Measurements from ENCODE around the gene SOCS4. TPM values are rescaled to one million over a fixed set of nuclear protein-coding genes. Genes with fewer than 3 reads are reported as not detected.
A peak's percentile ranks its signal among the peaks of the same experiment; 100 is the strongest.

Gene SOCS4
- total and polyA plus RNA-seq, 8 donors: 2.4 to 13.4 (median 5.7) TPM

GRCh38 chr14:55051165-55051422, 24.1 kb downstream of the SOCS4 start:
- DNase-seq (no peak), FAIRE-seq (no peak), ATAC-seq (no peak)
- intact Hi-C loops (cut with DNase I): no loop called here
- no peaks in the 10 kb centered on the region for H3K27me3 ChIP-seq
- H3K4me3 ChIP-seq: peak overlapping the region; percentile 29 to 98 (median 78)
- H3K36me3 ChIP-seq: no peaks in the 10 kb centered on the region
- WGBS, 2 donors: 0 to 1% methylated on average over 10 of the region's 10 CpGs
- peaks cover 0 to 23% (median 11%) of the 10 kb centered on the region in 3 donors for H3K4me1 ChIP-seq
- no peaks in the 10 kb centered on the region for H3K9me3 ChIP-seq
- peak overlapping the region; percentile 97 to 100 (median 99) for H3K27ac ChIP-seq
- no peak for TF ChIP-seq CTCF (IDR thresholded peaks at IDR 0.05)

GRCh38 chr14:55051423-55052268, 24.6 kb downstream of the SOCS4 start, which contains the start of gene MAPK1IP1L:
Gene MAPK1IP1L (plus strand): TSS chr14:55051647. CDS start chr14:55061684, 10,037 bp downstream.
- DNase-seq (peak; percentile 86 to 99 (median 95)), FAIRE-seq (no peak)
- intact Hi-C loops (cut with DNase I): no loop called here

GRCh38 chr14:55052269-55052930, 25.4 kb downstream of the SOCS4 start:
- no peaks in the 10 kb centered on the region for H3K27me3 ChIP-seq
- H3K4me1 ChIP-seq: peaks cover 0 to 23% (median 12%) of the 10 kb centered on the region in 3 donors
- H3K27ac ChIP-seq: peak overlapping the region; percentile 97 to 100 (median 99)
- no peaks in the 10 kb centered on the region for H3K36me3 ChIP-seq
- intact Hi-C loops (cut with DNase I): no loop called here
- WGBS, 2 donors: 5 to 6% methylated on average over 14 of the region's 14 CpGs
- no peak for FAIRE-seq
- no peak for ATAC-seq
- TF ChIP-seq CTCF (IDR thresholded peaks at IDR 0.05): no peak
- peak overlapping the region; percentile 65 to 98 (median 84) for H3K4me3 ChIP-seq
- no peaks in the 10 kb centered on the region for H3K9me3 ChIP-seq
- DNase-seq: no peak

More at GRCh38 chr14:55051423-55052268, 24.6 kb downstream of the SOCS4 start, which contains the start of gene MAPK1IP1L:
- WGBS, 2 donors: 0 to 1% methylated on average over 43 to 98 of the region's 98 CpGs
- Histone ChIP-seq H3K4me3 (peak within 1 kb of the TSS; percentile 65 to 98 (median 84)), H3K4me1 (peaks cover 0 to 23% (median 12%) of the 10 kb centered on the region in 3 donors), H3K36me3 (no peaks in the 10 kb centered on the region), H3K27me3 (no peaks in the 10 kb centered on the region), H3K9me3 (no peaks in the 10 kb centered on the region), H3K27ac (peak within 1 kb of the TSS; percentile 97 to 100 (median 99))
- peak; percentile 100 for TF ChIP-seq CTCF (IDR thresholded peaks at IDR 0.05)
- peak; percentile 96 to 100 (median 98) for ATAC-seq

GRCh38 chr14:55053018-55053417, 26.0 kb downstream of the SOCS4 start:
- Histone ChIP-seq H3K4me1 (peaks cover 0 to 23% (median 12%) of the 10 kb centered on the region in 3 donors), H3K36me3 (no peaks in the 10 kb centered on the region), H3K27ac (peak overlapping the region in 3 of 4 donors; percentile 99 to 100 (median 99)), H3K27me3 (no peaks in the 10 kb centered on the region), H3K4me3 (peak overlapping the region in 2 of 4 donors; percentile 90 to 98), H3K9me3 (no peaks in the 10 kb centered on the region)
- TF ChIP-seq CTCF (IDR thresholded peaks at IDR 0.05): no peak
- intact Hi-C loops (cut with DNase I): no loop called here
- FAIRE-seq (no peak), DNase-seq (no peak), ATAC-seq (no peak)
- WGBS, 2 donors: 42 to 45% methylated on average over 6 of the region's 6 CpGs

Data from pancreas (tissue), 10 donors.